DOHH2 (cell line): ENCODE data around the gene SLC15A1.

Source experiments
- H3F3A ChIP-seq: fragments of 200-600 bp; sonication (generic), shearing (Covaris generic); 2 replicates; pipeline ENCODE4 v1.6.0; 2016; ENCODE audit warnings: antibody characterized with exemption, mild to moderate bottlenecking; ENCODE audit not compliant: control insufficient read depth, insufficient read depth
- H3K27ac ChIP-seq: fragments of 200-600 bp; sonication (generic); 2 replicates; pipeline ENCODE4 v1.5.1; 2014; ENCODE audit warnings: low read depth, mild to moderate bottlenecking, low read length, moderate library complexity
- H3K27me3 ChIP-seq: fragments of 200-600 bp; sonication (generic); 2 replicates; pipeline ENCODE4 v1.6.1; 2014; ENCODE audit warnings: mild to moderate bottlenecking, low read length, mixed read lengths; ENCODE audit not compliant: control insufficient read depth
- H3K36me3 ChIP-seq: fragments of 200-600 bp; sonication (generic); 2 replicates; pipeline ENCODE4 v1.6.1; 2014; ENCODE audit warnings: mild to moderate bottlenecking, low read length, moderate library complexity, mixed read lengths; ENCODE audit not compliant: control insufficient read depth
- H3K4me1 ChIP-seq: fragments of 200-600 bp; sonication (generic); 2 replicates; pipeline ENCODE4 v1.6.1; 2014; ENCODE audit warnings: mild to moderate bottlenecking, low read length, mixed read lengths; ENCODE audit not compliant: control insufficient read depth
- H3K4me2 ChIP-seq: fragments of 200-600 bp; sonication (generic); 2 replicates; pipeline ENCODE4 v1.6.0; 2014; ENCODE audit warnings: mild to moderate bottlenecking, low read length, moderate library complexity
- H3K4me3 ChIP-seq: fragments of 200-600 bp; sonication (generic); 2 replicates; pipeline ENCODE4 v1.5.1; 2014; ENCODE audit warnings: mild to moderate bottlenecking, low read length, mixed read lengths
- H3K79me2 ChIP-seq: fragments of 200-600 bp; sonication (generic); 2 replicates; pipeline ENCODE4 v1.6.1; 2014; ENCODE audit warnings: mild to moderate bottlenecking, low read length, mixed read lengths; ENCODE audit not compliant: control insufficient read depth
- H3K9me2 ChIP-seq: fragments of 200-600 bp; sonication (generic); replicated peaks from 2 replicates; pipeline ENCODE4 v1.6.1; 2014; ENCODE audit warnings: mild to moderate bottlenecking, low read length, mixed read lengths; ENCODE audit not compliant: control insufficient read depth
- H3K9me3 ChIP-seq: fragments of 200-600 bp; sonication (generic); 2 replicates; pipeline ENCODE4 v1.6.1; 2014; ENCODE audit warnings: antibody characterized with exemption, low read length, mixed read lengths; ENCODE audit not compliant: control insufficient read depth, insufficient read depth
- H4K20me1 ChIP-seq: fragments of 200-600 bp; sonication (generic); 2 replicates; pipeline ENCODE4 v1.6.0; 2014; ENCODE audit warnings: low read depth, mild to moderate bottlenecking, antibody characterized with exemption, low read length, moderate library complexity; ENCODE audit not compliant: control insufficient read depth, insufficient read depth
- CTCF ChIP-seq: fragments of 200-600 bp; sonication (generic); IDR thresholded peaks from one replicate; pipeline ENCODE4 v1.5.1; 2014; ENCODE audit warnings: antibody characterized with exemption, mild to moderate bottlenecking, low read depth, low read length; ENCODE audit not compliant: poor library complexity, severe bottlenecking
- EZH2phosphoT487 ChIP-seq: fragments of 200-600 bp; sonication (generic); IDR thresholded peaks from 2 replicates; pipeline ENCODE4 v1.6.1; 2017; ENCODE audit warnings: borderline replicate concordance, mild to moderate bottlenecking, antibody characterized with exemption, low read length, moderate library complexity, mixed read lengths

Gene SLC15A1

GRCh38 chr13:98664924-98665637, 87.4 kb downstream of the SLC15A1 start:
- Histone ChIP-seq H3K9me3 (no peaks in the 10 kb centered on the region), H3K36me3 (no peaks in the 10 kb centered on the region), H4K20me1 (no peaks in the 10 kb centered on the region), H3K4me1 (no peaks in the 10 kb centered on the region), H3K9me2 (no peaks in the 10 kb centered on the region), H3K4me2 (no peak overlapping the region), H3F3A (no peaks in the 10 kb centered on the region), H3K79me2 (no peaks in the 10 kb centered on the region), H3K27ac (no peak overlapping the region), H3K4me3 (no peak overlapping the region), H3K27me3 (peaks cover 4% of the 10 kb centered on the region; the same call in 1 of the 2 replicates)
- TF ChIP-seq EZH2phosphoT487, result no peak
- TF ChIP-seq CTCF, result no peak

GRCh38 chr13:98664510-98664909, 88.0 kb downstream of the SLC15A1 start:
- Histone ChIP-seq H3K27me3 (peaks cover 3% of the 10 kb centered on the region; the same call in 1 of the 2 replicates), H3K4me1 (no peaks in the 10 kb centered on the region), H3F3A (no peaks in the 10 kb centered on the region), H3K79me2 (no peaks in the 10 kb centered on the region), H3K9me2 (no peaks in the 10 kb centered on the region), H3K27ac (no peak overlapping the region), H3K9me3 (no peaks in the 10 kb centered on the region), H3K4me3 (no peak overlapping the region), H3K4me2 (no peak overlapping the region), H3K36me3 (no peaks in the 10 kb centered on the region), H4K20me1 (no peaks in the 10 kb centered on the region)
- TF ChIP-seq CTCF (no peak), EZH2phosphoT487 (no peak)

- H3K27me3 ChIP-seq, result no peaks in the 10 kb centered on the region
- no peaks in the 10 kb centered on the region for H3K79me2 ChIP-seq
- H3K36me3 ChIP-seq, result no peaks in the 10 kb centered on the region
- no peak overlapping the region for H3K4me2 ChIP-seq
- H3K4me1 ChIP-seq, result no peaks in the 10 kb centered on the region
- no peaks in the 10 kb centered on the region for H4K20me1 ChIP-seq
- H3F3A ChIP-seq, result no peaks in the 10 kb centered on the region
- H3K9me3 ChIP-seq, result no peaks in the 10 kb centered on the region
- TF ChIP-seq CTCF (no peak), EZH2phosphoT487 (no peak)
- no peak overlapping the region for H3K27ac ChIP-seq
- H3K4me3 ChIP-seq, result no peak overlapping the region
- H3K9me2 ChIP-seq, result no peaks in the 10 kb centered on the region
These were observed 88.4 kb downstream of the SLC15A1 start for GRCh38 chr13:98664047-98664446.
